Body of pancreas (tissue), 4 donors: Measurements from ENCODE around the gene NYAP1. TPM values are rescaled to one million over a fixed set of nuclear protein-coding genes. Genes with fewer than 3 reads are reported as not detected.
"Not testable (repeated sequence)": the region's sequence is repeated elsewhere in the genome, so short reads cannot be mapped to it uniquely, and the experiment has no call there.

ENCODE experiments used
- ATAC-seq: fragments of 150-250 bp; one replicate; pipeline ENCODE4 v1.9.1; 2016
- DNase-seq, 4 donors: peaks; one replicate each; pipeline ENCODE4 v3.0.0-alpha.2; 2019
- H3K27ac ChIP-seq, 4 donors: fragments of 200-600 bp; sonication (generic); 1 replicate in 3 of 4; 2 replicates in 1 of 4; pipeline versions ENCODE4 v1.5.1 to v1.6.1; 2016 to 2019; ENCODE audit warnings: mild to moderate bottlenecking in 1 of 4, mixed read lengths in 1 of 4, moderate library complexity in 1 of 4
- H3K27me3 ChIP-seq, 2 donors: fragments of 200-600 bp; sonication (generic); one replicate each; pipeline ENCODE4 v1.6.0; 2016; ENCODE audit warnings: mild to moderate bottlenecking in 1 of 2
- H3K36me3 ChIP-seq, 2 donors: fragments of 200-600 bp; sonication (generic); replicated peaks in 1 of 2; 2 replicates each; pipeline ENCODE4 v1.5.1; 2016; ENCODE audit warnings: low read depth in 2 of 2; ENCODE audit not compliant: insufficient read depth in 1 of 2
- H3K4me1 ChIP-seq: fragments of 200-600 bp; sonication (generic); one replicate; pipeline ENCODE4 v1.6.0; 2016
- H3K4me3 ChIP-seq, 2 donors: fragments of 200-600 bp; sonication (generic); 1 replicate in 1 of 2; 2 replicates in 1 of 2; pipeline ENCODE4 v1.5.1; 2016 to 2019
- H3K9me3 ChIP-seq, 3 donors: fragments of 200-600 bp; sonication (generic); 1 replicate in 2 of 3; 2 replicates in 1 of 3; pipeline ENCODE4 v1.5.1; 2016
- POLR2A ChIP-seq, 3 donors: fragments of 450-650 bp; IDR thresholded peaks; one replicate each; pipeline ENCODE4 v1.6.1; 2016; ENCODE audit warnings: antibody characterized with exemption in 3 of 3, mild to moderate bottlenecking in 2 of 3
- WGBS, 2 donors: methylation state at CpG; one replicate each; pipeline ENCODE4 v1.1.5; 2017; 5-methylcytosine and 5-hydroxymethylcytosine counted together
- intact Hi-C: fragments of 100-400 bp; cut with DNase I; formaldehyde crosslinking; loops from one replicate; pipeline ENCODE4 v1.15.1; 2023
- total RNA-seq, 2 donors: library from RNA; depleted of rRNA; stranded (reverse); fragments of >200 nt; gene quantifications; one replicate each; pipeline ENCODE4 v1.1.0, GENCODE V29; 2016
- TF ChIP-seq, protein P1 (sequence below), 7 experiments: fragments of 450-650 bp in 4 of 7; fragments of 200-600 bp in 3 of 7; sonication (generic) in 3 of 7; IDR thresholded peaks; one replicate each; pipeline ENCODE4 v1.5.1; 2016 to 2019; ENCODE audit warnings: antibody characterized with exemption in 7 of 7

NYAP1 gene
- total RNA-seq, 2 donors from 2014 or later, result 1.0 to 1.3 TPM

DNA sequence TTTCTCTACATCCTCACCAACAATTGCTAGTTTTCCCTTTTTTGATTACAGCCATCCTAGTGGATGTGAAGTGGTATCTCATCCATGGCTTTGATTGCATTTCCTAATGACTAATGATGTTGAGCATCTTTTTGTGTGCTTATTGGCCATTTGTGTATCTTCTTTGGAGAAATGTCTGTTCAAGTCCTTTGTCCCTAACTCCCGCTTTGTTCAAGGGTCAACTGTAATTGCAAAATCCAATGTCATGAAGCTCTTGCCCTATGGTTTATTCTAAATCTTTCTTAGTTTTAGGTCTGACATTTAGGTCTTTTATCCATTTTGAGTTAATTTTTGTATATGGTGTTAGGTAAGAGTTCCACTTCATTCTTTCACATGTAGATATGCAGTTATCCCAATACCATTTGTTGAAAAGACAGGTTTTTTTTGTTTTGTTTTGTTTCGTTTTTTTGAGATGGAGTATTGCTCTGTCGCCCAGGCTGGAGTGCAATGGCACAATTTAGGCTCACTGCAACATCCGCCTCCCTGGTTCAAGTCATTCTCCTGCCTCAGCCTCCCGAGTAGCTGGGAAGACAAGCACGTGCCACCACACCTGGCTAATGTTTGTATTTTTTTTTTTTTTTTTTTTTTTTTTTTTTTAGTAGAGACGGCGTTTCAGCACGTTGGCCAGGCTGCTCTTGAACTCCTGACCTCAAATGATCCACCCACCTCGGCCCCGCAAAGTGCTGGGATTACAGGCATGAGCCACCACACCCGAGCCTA, 44.6 kb downstream of the NYAP1 start:
- WGBS, 2 donors, result 63 to 64% methylated on average over 12 of the region's 12 CpGs
- intact Hi-C loops, H3K27ac ChIP-seq, ATAC-seq, H3K27me3 ChIP-seq, H3K4me1 ChIP-seq, H3K9me3 ChIP-seq, H3K4me3 ChIP-seq, H3K36me3 ChIP-seq, DNase-seq: not testable (repeated sequence)

DNA sequence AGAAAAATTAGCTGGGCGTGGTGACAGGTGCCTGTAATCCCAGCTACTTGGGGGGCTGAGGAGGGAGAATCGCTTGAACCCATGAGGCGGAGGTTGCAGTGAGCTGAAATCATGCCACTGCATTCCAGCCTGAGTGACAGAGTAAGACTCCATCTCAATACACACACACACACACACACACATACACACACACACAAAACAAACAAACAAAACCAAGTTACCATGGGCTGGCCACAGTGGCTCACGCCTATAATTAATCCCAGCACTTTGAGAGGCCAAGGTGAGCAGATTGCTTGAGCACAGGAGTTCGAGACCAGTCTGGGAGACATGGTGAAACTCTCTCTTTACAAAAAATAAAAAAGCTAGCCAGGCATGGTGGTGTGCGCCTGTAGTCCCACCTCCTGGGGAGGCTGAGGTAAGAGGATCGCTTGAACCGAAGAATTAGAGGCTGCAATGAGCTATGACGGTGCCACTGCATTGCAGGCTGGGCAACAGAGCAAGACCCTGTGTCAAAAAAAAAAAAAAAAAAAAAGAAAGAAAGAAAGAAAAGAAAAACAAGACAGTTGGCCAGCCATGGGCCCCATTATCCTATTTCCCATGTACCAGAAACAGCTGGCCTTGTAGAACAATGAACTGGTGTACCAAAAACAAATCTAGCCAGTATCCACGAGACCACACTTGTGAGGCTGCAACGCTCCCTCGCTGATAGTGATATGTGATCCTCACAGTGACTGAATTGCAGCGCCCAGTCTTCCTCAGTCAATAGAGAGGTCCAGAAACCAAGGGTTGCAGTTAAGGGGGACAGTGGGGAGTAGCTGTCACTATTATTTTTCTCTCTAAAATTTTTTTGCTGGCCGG, 48.7 kb downstream of the NYAP1 start:
- no peak for TF ChIP-seq POLR2A (IDR thresholded peaks at IDR 0.05)
- TF ChIP-seq, protein P1, sequence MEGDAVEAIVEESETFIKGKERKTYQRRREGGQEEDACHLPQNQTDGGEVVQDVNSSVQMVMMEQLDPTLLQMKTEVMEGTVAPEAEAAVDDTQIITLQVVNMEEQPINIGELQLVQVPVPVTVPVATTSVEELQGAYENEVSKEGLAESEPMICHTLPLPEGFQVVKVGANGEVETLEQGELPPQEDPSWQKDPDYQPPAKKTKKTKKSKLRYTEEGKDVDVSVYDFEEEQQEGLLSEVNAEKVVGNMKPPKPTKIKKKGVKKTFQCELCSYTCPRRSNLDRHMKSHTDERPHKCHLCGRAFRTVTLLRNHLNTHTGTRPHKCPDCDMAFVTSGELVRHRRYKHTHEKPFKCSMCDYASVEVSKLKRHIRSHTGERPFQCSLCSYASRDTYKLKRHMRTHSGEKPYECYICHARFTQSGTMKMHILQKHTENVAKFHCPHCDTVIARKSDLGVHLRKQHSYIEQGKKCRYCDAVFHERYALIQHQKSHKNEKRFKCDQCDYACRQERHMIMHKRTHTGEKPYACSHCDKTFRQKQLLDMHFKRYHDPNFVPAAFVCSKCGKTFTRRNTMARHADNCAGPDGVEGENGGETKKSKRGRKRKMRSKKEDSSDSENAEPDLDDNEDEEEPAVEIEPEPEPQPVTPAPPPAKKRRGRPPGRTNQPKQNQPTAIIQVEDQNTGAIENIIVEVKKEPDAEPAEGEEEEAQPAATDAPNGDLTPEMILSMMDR (IDR thresholded peaks at IDR 0.05), result no peak
- H3K36me3 ChIP-seq, result no peaks in the 10 kb centered on the region
- no peaks in the 10 kb centered on the region for H3K4me1 ChIP-seq
- intact Hi-C loops, result no loop called here
- no peak overlapping the region for H3K4me3 ChIP-seq
- no peak overlapping the region for H3K27ac ChIP-seq
- DNase-seq (no peak), ATAC-seq (no peak)
- no peaks in the 10 kb centered on the region for H3K27me3 ChIP-seq
- WGBS, 2 donors, result 87 to 91% methylated on average over 14 of the region's 14 CpGs
- no peaks in the 10 kb centered on the region for H3K9me3 ChIP-seq

DNA sequence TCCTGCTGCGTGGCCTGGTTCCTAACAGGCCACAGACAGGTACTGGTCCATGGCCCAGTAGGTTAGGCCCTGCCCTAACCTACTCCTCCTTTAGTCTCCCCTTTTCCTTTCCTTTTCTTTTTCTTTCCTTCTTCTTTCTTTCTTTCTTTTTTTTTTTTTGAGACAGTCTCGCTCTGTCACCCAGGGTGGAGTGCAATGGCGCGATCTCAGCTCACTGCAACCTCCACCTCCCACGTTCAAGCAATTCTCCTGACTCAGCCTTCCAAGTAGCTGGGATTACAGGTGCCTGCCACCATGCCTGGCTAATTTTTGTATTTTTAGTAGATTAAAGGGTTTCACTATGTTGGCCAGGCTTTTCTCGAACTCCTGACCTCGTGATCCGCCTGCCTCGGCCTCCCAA, 52.3 kb downstream of the NYAP1 start:
- H3K4me1 ChIP-seq, result peaks cover 17% of the 10 kb centered on the region
- H3K27me3 ChIP-seq, H3K9me3 ChIP-seq, H3K27ac ChIP-seq, ATAC-seq, DNase-seq, H3K4me3 ChIP-seq, intact Hi-C loops, H3K36me3 ChIP-seq: not testable (repeated sequence)
- WGBS, 2 donors, result 88 to 90% methylated on average over 9 of the region's 9 CpGs

DNA sequence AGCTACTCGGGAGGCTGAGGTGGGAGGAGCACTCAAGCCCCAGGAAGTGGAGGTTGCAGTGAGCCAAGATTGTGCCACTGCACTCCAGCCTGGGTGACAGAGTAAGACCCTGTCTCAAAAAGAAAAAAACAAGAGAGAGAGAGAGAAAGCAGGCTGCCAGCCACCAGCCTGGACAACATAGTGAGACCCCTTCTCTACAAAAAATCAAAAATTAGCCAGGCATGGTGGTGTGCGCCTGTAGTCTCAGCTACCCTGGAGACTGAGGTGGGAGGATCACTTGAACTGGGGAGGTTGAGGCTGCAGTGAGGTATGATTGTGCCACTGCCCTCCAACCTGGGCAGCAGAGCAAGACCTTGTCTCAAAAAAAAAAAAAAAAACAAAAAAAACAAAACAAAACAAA, 53.0 kb downstream of the NYAP1 start:
- intact Hi-C loops, ATAC-seq: not testable (repeated sequence)

DNA sequence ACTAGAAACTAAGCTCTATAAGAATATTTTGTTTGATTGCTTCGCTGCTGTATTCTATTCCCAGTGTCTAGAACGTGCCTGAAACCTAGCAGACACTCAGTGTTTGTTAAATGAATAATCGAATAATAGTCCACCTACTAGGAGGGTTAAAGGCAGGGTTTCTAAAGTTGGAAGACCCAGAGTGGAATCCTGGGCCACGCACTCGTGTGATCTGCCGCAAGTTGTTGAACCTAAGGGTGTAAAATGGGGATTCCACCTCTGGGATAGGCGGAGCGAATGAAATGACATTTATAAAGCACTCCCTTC, 54.6 kb downstream of the NYAP1 start:
- no peak for ATAC-seq
- H3K9me3 ChIP-seq, result no peaks in the 10 kb centered on the region
- DNase-seq, result no peak
- H3K27me3 ChIP-seq, result no peaks in the 10 kb centered on the region
- H3K4me1 ChIP-seq, result peaks cover 40% of the 10 kb centered on the region
- intact Hi-C loops, result no loop called here
- H3K36me3 ChIP-seq, result no peaks in the 10 kb centered on the region
- WGBS, 2 donors, result 5 to 7% methylated on average over 8 of the region's 8 CpGs
- H3K4me3 ChIP-seq, result no peak overlapping the region
- peak overlapping the region; percentile 5 to 77 (median 66) for H3K27ac ChIP-seq
- no peak for TF ChIP-seq POLR2A (IDR thresholded peaks at IDR 0.05)
- TF ChIP-seq, protein P1 (IDR thresholded peaks at IDR 0.05), result no peak

More for the DNA sequence above, 53.0 kb downstream of the NYAP1 start:
- not testable (repeated sequence) for H3K4me3 ChIP-seq, DNase-seq, H3K36me3 ChIP-seq, H3K9me3 ChIP-seq, H3K27me3 ChIP-seq, H3K27ac ChIP-seq
- H3K4me1 ChIP-seq, result peaks cover 24% of the 10 kb centered on the region
- WGBS, 2 donors, result 82 to 96% methylated on average over 2 of the region's 2 CpGs

DNA sequence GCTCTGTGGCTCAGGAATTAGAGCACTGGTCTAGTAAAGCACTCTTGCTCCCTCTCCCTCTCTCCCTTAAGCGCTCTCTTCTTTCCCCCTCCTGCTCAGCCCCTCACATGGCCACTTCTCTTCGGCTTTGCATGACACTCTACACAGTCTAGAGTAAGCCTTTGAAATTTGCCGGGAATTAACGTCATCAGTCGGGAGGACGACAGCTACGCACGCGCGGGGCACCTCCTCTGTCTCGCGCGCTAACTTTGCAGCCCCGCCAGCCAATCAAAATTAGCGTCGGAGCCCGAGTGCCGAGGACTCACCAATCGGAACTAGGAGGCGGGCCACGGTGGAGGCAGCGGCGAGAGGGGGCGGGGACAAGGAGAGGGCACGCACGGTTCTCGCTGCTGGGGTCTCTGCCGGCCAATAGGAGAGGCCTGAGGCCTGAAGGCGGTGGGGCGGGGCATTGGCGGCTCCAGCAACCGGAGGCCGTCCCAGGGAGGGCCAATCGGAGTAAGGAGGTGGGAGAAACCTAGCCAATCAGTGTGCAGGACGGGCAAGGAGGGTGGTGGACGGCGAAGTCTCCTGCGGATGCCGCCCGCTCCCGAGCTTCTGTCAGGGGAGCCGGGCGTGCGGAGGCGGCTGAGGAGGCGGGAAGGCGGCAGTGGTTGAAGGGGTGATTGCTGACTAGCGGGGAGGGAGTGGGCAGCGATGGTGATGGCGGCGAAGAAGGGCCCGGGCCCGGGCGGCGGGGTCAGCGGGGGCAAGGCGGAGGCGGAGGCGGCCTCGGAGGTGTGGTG, 55.1 kb downstream of the NYAP1 start, which contains the start of gene AGFG2:
Gene AGFG2 (plus strand): TSS at position 550 of the 782 bp plus-strand sequence. CDS start 144 bp downstream, at position 694.
- Histone ChIP-seq H3K4me1 (peaks cover 45% of the 10 kb centered on the region), H3K4me3 (peak within 1 kb of the TSS; percentile 30 to 61), H3K27ac (peak within 1 kb of the TSS; percentile 86 to 97 (median 92)), H3K9me3 (no peaks in the 10 kb centered on the region), H3K36me3 (no peaks in the 10 kb centered on the region), H3K27me3 (no peaks in the 10 kb centered on the region)
- ATAC-seq (peak; percentile 94), DNase-seq (peak; percentile 100)
- intact Hi-C loops, result no loop called here
- TF ChIP-seq, protein P1 (IDR thresholded peaks at IDR 0.05), result no peak
- peak; percentile 91 to 98 (median 94) for TF ChIP-seq POLR2A (IDR thresholded peaks at IDR 0.05)
- 0% methylated on average over 35 to 60 of the region's 60 CpGs for WGBS, 2 donors
